Spinal cord (tissue), 10 donors: ENCODE data around the gene CMSS1. TPM values are rescaled to one million over a fixed set of nuclear protein-coding genes. Genes with fewer than 3 reads are reported as not detected.

Experiments
- DNase-seq, 6 donors: peaks; one replicate each; pipeline versions ENCODE4 v3.0.0 to v3.0.0-alpha.2; 2013 to 2015; ENCODE audit warnings: low spot score in 6 of 6, low read depth in 4 of 6
- H3K27ac ChIP-seq: one replicate; pipeline ENCODE4 v1.5.1; 2013; ENCODE audit warnings: low read depth, low read length, control low read depth
- H3K27me3 ChIP-seq: one replicate; pipeline ENCODE4 v1.6.1; 2013; ENCODE audit warnings: low read length; ENCODE audit not compliant: control insufficient read depth, insufficient read depth
- H3K36me3 ChIP-seq: one replicate; pipeline ENCODE4 v1.6.1; 2013; ENCODE audit warnings: low read length; ENCODE audit not compliant: control insufficient read depth, insufficient read depth
- H3K4me1 ChIP-seq: one replicate; pipeline ENCODE4 v1.6.1; 2013; ENCODE audit warnings: low read length; ENCODE audit not compliant: control insufficient read depth, insufficient read depth
- H3K4me3 ChIP-seq: one replicate; pipeline ENCODE4 v1.5.1; 2013; ENCODE audit warnings: low read depth, low read length, control low read depth
- H3K9me3 ChIP-seq: one replicate; pipeline ENCODE4 v1.6.1; 2013; ENCODE audit warnings: low read length; ENCODE audit not compliant: control insufficient read depth, insufficient read depth
- WGBS: methylation state at CpG from one replicate; pipeline ENCODE4 v1.1.5; 2013; ENCODE audit warnings: missing lambda C conversion rate; ENCODE audit not compliant: insufficient coverage; 5-methylcytosine and 5-hydroxymethylcytosine counted together
- polyA plus RNA-seq, 2 donors: library from polyadenylated mRNA; unstranded; fragments of 120-200 nt; gene quantifications; one replicate each; pipeline ENCODE4 v1.2.1, GENCODE V29; 2013; ENCODE audit not compliant: insufficient read length in 2 of 2
- total RNA-seq, 2 donors: library from RNA; depleted of rRNA in 1 of 2; stranded (reverse); fragments of 120-200 nt in 1 of 2; fragments of >200 nt in 1 of 2; gene quantifications; one replicate each; pipeline versions ENCODE4 v1.2.3 to v1.2.4, GENCODE V29; 2013 to 2014
- donor health status: healthy.

Gene CMSS1
- total and polyA plus RNA-seq, 4 donors: 19.9 to 50.4 (median 36.3) TPM

DNA sequence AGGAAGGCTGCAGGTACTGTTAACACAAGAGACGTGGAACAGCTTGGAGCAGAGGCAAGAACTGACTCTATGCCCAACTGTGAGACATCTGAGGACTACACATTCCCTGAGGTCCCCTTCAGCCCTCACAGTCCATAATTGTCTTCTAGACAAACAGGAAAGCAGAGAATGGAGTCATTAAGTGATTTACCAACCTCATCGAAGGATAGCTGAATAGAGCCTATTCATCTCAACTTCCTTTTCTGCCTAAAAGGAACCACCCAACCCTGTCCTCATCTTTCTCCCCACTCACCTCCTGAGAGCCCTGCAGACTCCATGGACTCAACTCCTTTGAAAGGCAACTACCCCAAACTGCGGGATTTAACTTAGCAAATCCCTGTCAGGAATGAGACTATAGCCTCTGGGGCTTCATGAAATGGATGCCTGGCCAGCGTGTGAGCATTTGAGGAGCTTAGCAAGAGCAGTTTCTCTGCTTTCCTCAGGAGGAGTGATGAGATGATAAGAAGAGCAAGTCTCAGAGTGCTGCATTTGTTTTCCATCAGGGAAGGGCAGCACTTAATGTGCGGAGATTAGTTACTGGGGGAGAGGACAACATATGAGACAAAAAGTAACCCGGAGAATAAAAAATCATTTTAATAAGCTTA lies 358.1 kb downstream of the CMSS1 start:
- Histone ChIP-seq H3K27me3 (no peaks in the 10 kb centered on the region), H3K4me3 (no peak overlapping the region), H3K9me3 (no peaks in the 10 kb centered on the region), H3K27ac (no peak overlapping the region), H3K4me1 (no peaks in the 10 kb centered on the region), H3K36me3 (no peaks in the 10 kb centered on the region)
- WGBS: 56% methylated on average over 3 of the region's 6 CpGs
- no peak for DNase-seq

- Histone ChIP-seq H3K36me3 (no peaks in the 10 kb centered on the region), H3K4me3 (no peak overlapping the region), H3K27me3 (no peaks in the 10 kb centered on the region), H3K27ac (no peak overlapping the region), H3K4me1 (no peaks in the 10 kb centered on the region), H3K9me3 (no peaks in the 10 kb centered on the region)
- DNase-seq: no peak
- WGBS: 95% methylated on average over 3 of the region's 4 CpGs
Observed at GRCh38 chr3:100179692-100180349, 362.2 kb downstream of the CMSS1 start.

GRCh38 chr3:100183608-100184125 lies 366.0 kb downstream of the CMSS1 start:
- no peaks in the 10 kb centered on the region for H3K27me3 ChIP-seq
- no peak for DNase-seq
- H3K4me1 ChIP-seq: no peaks in the 10 kb centered on the region
- no peaks in the 10 kb centered on the region for H3K9me3 ChIP-seq
- no peaks in the 10 kb centered on the region for H3K36me3 ChIP-seq
- H3K27ac ChIP-seq: no peak overlapping the region
- no peak overlapping the region for H3K4me3 ChIP-seq
- no CpG with 5 or more reads among the region's 1 CpG for WGBS

DNA sequence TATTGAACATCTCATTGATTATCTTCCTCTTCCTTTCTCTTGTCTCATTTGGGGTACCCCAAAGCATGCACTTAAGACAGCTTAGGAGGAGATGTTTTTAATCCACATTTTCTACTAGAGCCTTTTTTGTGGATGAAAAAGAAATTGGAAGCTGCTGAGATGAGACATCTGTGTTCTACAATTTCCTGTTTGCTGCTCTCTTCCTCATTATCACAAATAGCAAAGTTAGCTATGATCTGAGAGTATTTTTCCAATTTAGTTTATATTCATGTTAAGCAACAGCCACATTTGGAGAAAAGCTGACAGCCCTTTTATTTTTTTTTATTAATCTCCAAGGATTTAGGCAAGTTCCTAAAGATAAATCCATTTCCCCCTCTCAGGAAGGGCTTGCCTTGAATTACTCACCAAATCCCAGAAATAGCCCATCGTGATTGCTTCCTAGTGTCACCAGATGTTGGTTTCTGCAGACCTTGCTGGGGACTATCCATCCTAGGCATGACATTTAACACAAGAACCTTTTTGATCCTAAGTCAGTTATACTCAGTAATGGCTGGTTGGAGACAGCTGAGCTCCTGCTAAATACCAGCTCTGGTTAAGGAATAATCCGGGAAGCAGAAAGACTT lies 367.4 kb downstream of the CMSS1 start:
- 83% methylated on average over 1 of the region's 2 CpGs for WGBS
- H3K27me3 ChIP-seq: no peaks in the 10 kb centered on the region
- H3K27ac ChIP-seq: no peak overlapping the region
- H3K36me3 ChIP-seq: no peaks in the 10 kb centered on the region
- no peaks in the 10 kb centered on the region for H3K9me3 ChIP-seq
- peak in 1 of 6 donors; percentile 13 for DNase-seq
- no peaks in the 10 kb centered on the region for H3K4me1 ChIP-seq
- no peak overlapping the region for H3K4me3 ChIP-seq

DNA sequence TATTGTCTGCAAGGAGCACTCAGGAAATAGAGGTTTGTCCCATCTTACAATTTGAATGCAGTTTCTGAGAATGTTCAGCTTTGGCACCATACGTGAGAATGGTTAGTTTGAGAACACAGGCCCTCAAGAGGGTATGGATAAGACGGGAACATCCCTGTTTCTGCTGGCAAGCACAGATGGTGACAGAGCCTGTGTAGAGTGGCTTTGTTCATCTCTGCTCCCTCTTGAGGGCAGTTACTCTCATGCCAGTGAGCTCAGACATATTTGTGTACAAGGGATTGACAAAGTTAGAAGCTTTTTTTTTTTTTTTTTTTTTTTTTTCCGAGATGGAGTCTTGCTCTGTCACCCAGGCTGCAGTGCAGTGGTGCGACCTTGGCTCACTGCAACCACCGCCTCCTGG lies 368.2 kb downstream of the CMSS1 start:
- no peaks in the 10 kb centered on the region for H3K4me1 ChIP-seq
- H3K4me3 ChIP-seq: no peak overlapping the region
- no peaks in the 10 kb centered on the region for H3K9me3 ChIP-seq
- WGBS: 81% methylated on average over 4 of the region's 5 CpGs
- no peak overlapping the region for H3K27ac ChIP-seq
- H3K27me3 ChIP-seq: no peaks in the 10 kb centered on the region
- DNase-seq: peak in 1 of 6 donors; percentile 5
- no peaks in the 10 kb centered on the region for H3K36me3 ChIP-seq

DNA sequence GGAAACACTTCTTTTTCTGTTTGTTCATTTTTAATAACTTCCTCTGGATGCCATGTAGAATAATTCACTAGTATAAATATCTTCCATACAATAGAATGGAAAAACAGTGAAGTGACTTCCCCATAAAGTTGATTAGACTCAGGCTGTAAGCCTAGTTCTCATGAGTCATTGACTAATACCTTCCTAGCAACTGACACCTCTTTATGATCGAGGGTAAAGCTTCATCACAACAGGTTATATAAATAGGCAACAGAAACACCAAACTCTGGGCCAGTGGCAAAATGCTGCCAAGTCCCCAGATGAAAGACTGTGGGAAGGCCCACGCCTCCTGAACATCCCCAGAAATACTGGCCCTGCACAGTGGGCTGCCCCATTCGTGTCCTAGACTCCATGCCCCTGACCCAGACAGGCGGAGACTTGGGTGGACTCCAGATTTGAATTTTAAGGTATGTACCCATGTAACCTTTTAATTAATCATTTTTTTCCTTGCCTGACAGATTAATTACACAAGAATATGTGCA lies 371.8 kb downstream of the CMSS1 start:
- no peak overlapping the region for H3K4me3 ChIP-seq
- 87% methylated on average over 4 of the region's 4 CpGs for WGBS
- no peaks in the 10 kb centered on the region for H3K9me3 ChIP-seq
- no peak overlapping the region for H3K27ac ChIP-seq
- DNase-seq: no peak
- H3K27me3 ChIP-seq: no peaks in the 10 kb centered on the region
- H3K4me1 ChIP-seq: no peaks in the 10 kb centered on the region
- no peaks in the 10 kb centered on the region for H3K36me3 ChIP-seq

DNA sequence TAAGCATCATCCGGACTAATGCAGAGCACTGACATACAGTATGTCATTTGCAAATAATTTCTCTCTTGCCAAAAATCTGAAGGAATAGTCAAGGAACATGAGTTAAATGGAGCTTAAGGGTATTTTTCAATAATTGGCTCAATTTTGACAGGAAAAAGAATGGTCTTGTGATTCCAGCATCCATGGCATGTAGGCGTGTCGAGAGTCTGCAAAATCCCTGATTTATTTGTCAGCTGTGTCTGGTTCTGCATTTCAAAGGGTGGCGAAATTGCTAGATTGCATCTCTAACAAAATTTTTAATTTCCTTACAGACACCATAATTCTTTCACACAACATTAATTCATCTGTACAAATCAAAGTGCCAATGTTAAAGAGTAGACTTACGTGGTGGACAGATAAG lies 377.7 kb downstream of the CMSS1 start:
- 60% methylated on average over 1 of the region's 5 CpGs for WGBS
- Histone ChIP-seq H3K4me3 (no peak overlapping the region), H3K4me1 (no peaks in the 10 kb centered on the region), H3K36me3 (no peaks in the 10 kb centered on the region), H3K27ac (no peak overlapping the region), H3K9me3 (no peaks in the 10 kb centered on the region), H3K27me3 (no peaks in the 10 kb centered on the region)
- DNase-seq: no peak

DNA sequence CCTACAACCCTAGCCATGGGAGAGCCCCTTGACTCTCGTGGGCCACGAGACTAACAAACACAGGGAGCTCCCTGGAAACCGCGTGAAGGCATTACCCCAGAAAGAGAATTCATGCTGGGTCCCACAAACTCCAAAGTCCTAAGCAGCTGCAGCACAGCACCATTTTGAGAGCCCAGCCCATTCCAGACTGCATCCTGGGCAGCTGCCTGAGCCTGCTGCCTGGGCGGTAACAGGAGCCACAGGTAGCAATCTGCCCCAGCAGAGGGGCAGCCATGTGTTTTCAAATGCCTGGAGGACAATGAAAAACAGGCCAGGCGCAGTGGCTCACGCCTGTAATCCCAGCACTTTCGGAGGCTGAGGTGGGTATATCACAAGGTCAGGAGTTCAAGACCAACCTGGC lies 380.2 kb downstream of the CMSS1 start:
- H3K27me3 ChIP-seq: no peaks in the 10 kb centered on the region
- WGBS: 90% methylated on average over 7 of the region's 8 CpGs
- DNase-seq: no peak
- no peaks in the 10 kb centered on the region for H3K9me3 ChIP-seq
- no peaks in the 10 kb centered on the region for H3K4me1 ChIP-seq
- H3K4me3 ChIP-seq: no peak overlapping the region
- H3K36me3 ChIP-seq: no peaks in the 10 kb centered on the region
- H3K27ac ChIP-seq: no peak overlapping the region

GRCh38 chr3:100198579-100199269 lies 381.1 kb downstream of the CMSS1 start:
- Histone ChIP-seq H3K27ac (no peak overlapping the region), H3K4me1 (no peaks in the 10 kb centered on the region), H3K36me3 (no peaks in the 10 kb centered on the region), H3K27me3 (no peaks in the 10 kb centered on the region), H3K9me3 (no peaks in the 10 kb centered on the region), H3K4me3 (no peak overlapping the region)
- WGBS: 93% methylated on average over 6 of the region's 6 CpGs
- DNase-seq: no peak
